HG03064 (cell line): ENCODE measurements around the gene RUNX1.

Experiments
- ATAC-seq: cut with Tn5 transposase; IDR thresholded peaks from one replicate; pipeline ENCODE4 v1.9.1; 2021; ENCODE audit warnings: low read depth; ENCODE audit not compliant: unreplicated experiment

The RUNX1 gene

DNA sequence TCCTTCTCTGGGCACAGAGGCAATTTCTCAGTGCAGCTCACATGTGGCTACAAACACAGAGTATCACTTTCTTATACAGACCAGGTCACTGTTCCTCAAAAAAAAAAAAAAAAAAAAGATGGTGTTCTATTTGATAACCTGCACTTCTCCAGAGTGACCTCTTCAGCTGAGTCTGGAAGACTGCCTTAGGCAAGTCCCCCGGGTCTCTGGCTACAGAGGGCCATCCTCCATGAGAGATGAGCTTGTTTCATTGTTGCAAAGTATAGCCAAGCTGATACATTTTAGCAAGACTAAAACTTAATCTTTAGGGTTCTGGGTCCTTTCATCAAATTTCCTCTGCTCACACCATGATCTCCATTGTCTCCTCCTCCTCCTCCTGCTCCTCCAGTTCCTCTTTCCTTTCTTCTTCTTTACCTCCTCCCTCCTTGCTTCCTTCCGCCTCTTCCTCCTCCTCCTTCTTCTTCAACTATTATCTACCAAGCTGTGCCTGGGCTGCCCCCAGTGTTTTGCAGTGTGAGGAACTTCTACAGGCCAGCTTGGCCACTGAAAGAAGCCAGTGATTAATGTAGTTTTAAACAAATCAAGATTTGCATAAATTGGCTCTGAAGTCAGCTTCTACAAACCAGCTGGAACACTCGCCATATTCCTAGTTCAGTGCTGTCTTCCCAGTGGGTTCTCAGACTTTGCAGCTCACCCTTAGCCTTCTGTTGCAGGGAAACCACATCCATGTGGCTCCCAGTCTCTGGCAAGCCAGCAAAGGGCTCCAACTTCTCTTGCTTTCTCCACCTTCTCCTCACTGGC, 139.4 kb downstream of the RUNX1 start:
- ATAC-seq: no peak

DNA sequence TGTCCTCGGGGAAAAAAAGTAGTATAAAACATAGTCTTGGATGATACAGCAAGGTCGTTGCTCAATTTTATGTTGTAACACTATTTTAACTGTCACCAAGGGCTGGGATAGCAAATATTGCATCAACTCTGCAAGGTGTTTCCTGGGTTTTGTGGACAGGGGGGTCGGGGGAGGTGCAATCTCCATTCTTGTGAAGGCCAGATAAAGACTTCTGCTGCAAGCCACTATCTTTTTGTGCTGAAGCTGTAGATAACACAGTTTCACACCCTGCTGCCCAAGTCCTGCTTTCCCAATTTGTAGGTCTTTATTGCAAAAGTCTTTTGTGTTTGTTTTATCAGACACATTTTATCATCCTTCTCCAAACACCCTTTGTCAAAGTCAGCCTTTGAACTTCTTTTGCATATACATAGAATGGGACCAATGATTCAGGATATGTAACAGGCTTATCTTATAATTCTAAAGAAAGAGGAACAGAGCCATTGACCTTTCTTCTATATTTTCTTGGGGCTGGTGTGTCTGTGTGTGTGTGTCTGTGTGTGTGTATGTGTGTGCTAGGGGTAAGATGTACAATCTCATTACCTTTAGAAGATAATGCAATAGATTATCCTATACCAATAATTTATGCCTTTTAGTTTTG, 140.6 kb downstream of the RUNX1 start:
- ATAC-seq: no peak

DNA sequence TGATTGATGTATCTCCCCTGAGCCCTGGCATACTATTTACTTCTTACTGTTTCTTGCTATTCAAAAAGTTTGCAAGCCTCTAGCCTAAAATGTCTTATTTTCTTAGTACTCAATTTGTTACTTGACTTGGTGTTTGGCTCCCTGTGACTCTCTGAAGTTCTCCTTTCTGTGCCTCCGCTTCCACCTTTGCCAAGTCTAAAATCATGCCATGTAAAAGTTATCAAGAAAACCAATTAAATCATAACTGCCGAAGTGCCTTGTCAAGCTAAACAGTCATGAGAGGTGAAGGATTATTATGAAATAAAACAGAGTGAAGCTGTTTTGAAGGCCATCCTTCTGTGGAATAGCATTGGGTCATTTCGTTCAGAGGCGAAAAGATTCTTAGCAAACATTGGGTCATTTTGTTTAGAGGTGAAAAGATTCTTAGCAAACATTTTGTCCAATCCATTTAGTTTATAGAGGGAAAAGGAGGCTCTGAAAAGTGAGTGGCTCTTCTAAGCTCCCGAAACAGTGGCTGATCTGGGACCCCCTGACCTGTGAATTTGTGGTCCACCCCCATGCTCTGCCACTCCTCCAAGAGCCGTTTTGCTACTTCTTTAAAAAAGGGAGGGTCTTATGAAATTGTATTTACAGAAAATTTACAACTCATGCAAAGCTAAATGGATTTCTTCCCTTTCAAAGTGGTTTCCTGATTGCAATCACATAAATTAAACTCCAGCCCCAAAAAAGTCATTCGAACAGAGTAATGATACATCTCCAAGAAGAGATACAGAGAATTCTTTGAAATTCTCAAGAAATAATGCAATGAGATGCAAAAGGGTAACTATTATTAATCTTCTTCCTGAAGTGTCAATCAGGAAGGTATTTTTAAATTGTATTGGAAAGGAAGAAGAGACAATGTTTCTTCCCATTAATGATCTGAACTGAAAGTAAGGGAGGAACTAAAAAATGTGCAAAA, 141.4 kb downstream of the RUNX1 start:
- no peak for ATAC-seq

DNA sequence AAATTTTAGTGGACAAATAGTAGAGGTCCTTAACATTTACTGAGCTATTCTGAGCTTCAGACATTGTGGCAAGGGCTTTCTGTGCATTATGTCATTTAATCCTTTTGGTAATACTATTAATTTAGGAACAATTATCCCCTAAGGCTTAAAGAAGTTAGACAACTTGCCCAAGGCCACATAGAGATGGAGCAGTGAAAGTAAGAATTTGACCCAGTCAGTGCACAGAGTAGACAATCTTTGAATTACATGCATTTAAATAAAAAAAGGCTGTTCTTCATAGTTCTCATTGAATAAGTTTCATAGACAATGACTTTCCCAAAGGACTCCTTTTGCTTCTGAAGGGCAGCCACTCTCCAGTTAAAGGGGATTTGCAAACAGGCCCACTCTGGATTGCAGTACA, 142.7 kb downstream of the RUNX1 start:
- ATAC-seq: no peak

DNA sequence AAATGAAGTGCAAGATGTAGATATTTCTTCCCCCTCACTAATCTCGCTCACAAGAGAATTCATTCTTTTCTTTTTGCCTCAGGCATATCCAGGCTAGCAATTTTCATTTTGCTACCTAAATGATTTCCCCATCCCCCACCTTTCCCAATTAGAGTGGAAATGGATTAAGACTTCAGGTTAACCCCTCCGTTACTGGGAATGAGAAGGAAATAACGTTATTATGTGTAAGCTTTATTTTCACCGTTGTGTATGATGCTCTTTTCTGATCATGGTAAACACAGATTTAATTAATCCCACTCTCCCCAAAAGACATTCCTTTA, 143.9 kb downstream of the RUNX1 start:
- no peak for ATAC-seq

DNA sequence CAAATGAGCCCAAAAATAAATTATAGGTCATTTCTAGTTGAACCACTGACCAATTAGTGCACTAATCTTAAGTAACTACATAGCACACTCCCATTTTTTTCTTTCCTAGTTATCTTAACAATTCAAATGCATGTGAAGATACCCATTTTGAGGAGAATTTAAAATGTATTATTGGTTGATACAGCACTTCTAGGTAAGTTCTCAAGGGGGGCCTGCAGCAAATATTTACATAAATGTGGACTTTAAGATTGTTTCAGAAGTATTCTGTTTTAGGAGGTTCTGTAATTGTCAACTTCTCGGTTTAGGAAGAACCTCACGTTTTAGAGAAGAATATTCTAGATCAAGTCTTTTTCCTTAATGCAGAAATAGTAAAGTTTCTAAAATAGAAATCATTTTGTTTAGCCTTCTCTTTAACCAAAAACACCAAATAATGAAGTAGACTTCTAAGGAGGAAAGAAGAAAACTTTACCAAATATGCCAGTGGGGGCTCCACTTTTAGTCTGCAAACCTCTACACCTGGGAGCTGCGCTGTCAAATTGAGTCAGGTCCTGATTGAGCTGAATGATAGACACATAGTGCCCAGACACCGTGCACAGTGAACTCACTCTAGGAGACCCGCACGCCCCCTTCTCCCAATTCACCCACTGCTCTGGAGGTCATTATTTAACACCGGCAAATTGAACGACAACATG, 144.4 kb downstream of the RUNX1 start:
- no peak for ATAC-seq

DNA sequence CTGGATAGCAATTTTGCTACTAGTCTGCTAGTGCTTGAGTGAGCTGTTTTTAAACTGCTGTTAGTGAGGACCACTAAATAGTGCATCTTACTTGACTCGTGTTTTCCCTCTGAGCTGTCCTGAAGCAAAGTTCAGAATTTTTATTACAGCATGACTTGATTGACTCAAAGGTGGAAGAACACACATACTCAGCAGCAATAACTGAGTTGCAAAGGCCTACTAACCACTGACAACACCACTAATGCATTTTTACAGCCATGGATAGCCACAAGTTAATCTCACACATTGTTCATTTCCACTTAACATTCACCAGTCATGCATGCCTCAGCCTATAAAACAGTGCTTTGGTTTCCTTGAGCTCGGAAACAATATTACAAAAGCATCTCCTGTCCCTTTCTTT, 148.7 kb downstream of the RUNX1 start:
- no peak for ATAC-seq

DNA sequence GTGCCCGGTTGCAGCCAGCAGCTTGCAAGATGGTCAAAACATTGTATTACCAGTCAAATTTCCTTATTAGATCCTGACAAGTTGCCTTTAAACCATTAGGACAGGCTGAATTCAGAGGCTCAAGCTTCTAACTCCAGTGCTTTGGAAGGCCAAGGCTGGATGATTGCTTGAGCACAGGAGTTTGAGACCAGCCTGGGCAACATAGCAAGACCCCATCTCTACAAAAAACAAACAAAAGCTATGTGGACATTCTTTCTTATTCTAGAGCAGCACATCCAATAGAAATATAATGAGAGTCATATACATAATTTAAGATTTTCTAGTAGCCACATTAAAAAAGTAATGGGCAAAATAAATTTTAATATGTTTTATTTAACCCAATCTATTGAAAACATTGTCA, 149.3 kb downstream of the RUNX1 start:
- no peak for ATAC-seq

DNA sequence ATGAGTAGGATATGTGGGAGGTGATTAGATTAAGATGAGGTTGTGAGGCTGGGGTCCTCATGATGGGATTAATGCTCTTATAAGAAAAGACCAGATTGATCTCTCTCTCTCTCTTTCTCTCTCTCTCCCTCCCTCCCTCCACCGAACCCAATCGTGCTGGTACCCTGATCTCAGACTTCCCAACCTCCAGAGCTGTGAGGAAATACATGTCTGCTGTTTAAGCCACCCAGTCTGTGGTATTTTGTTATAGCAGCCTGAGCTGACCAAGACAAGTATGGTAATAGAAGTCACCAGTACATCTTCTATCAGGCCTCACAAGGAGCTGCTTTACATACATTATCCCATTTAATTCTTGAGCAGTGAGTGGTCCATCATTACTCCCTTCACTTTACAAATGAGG, 149.8 kb downstream of the RUNX1 start:
- no peak for ATAC-seq

DNA sequence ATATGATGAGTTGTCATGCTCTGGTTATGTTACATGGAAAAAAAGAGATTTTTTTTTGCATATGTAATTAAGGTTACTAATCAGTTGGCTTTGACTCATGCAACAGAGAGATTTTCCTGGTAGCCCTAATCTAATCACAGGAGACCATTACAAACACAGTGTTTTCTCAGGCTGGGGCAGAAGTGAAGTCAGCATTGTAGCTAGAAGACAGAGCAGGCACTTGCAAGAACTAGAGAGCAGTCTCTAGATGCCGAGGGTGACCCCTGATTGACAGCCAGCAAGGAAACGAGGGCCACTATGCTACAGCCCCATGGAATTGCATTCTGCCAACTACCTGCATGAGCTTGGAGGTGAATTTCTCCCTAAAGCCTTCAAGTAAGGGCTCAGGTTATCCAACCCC, 151.3 kb downstream of the RUNX1 start:
- no peak for ATAC-seq

DNA sequence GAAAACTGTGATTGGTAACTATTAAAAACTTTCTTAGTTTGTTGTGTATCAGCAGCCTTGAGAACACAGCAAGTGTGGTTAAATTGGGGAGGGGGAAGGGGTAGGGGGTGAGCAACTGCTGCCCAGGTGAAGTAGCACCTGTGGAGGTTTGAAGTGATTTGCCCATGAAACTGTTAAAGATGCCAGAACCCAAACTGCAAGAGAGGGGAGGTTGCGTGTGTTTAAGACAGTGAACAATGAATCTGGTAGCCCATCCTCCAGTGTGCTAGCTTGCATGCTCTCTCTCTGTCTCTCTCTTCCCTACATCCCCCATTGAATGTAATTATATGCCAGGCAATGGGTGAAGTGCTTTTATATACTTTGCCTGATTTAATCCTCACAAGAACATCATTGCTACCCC, 154.7 kb downstream of the RUNX1 start:
- no peak for ATAC-seq

DNA sequence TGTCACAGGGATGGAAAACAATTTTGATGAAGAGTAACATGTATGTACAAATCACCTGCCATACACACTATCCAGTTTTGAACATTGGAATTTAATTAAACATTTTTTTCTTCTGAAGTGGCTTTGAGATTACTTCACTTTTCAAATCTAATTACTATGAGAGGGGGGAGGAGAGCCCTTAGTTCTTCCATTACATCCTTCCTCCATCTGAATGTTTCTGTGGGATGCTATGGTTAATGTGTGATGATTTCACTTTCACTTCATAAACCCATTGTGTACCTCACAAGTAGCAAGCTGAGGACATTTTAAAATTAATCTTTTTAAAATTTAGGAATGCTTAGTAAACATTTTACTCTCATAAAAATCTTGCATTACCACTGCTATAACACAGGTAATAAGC, 156.9 kb downstream of the RUNX1 start:
- ATAC-seq: no peak

DNA sequence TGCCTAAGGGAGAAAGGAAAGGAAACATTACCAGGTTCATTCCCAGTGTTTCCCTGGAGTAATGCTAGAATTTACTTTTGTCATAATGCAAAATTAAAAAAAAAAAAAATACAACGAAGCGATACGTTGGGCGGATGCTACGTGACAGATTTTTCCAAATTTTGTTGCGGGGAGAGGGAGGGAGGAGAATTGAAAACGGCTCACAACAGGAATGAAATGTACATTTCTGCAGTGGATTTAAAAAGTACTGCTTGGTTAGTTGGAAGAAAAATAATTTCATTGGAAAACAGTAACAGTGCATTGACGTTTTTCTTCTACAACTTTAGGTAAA, 157.5 kb downstream of the RUNX1 start:
- ATAC-seq: no peak

DNA sequence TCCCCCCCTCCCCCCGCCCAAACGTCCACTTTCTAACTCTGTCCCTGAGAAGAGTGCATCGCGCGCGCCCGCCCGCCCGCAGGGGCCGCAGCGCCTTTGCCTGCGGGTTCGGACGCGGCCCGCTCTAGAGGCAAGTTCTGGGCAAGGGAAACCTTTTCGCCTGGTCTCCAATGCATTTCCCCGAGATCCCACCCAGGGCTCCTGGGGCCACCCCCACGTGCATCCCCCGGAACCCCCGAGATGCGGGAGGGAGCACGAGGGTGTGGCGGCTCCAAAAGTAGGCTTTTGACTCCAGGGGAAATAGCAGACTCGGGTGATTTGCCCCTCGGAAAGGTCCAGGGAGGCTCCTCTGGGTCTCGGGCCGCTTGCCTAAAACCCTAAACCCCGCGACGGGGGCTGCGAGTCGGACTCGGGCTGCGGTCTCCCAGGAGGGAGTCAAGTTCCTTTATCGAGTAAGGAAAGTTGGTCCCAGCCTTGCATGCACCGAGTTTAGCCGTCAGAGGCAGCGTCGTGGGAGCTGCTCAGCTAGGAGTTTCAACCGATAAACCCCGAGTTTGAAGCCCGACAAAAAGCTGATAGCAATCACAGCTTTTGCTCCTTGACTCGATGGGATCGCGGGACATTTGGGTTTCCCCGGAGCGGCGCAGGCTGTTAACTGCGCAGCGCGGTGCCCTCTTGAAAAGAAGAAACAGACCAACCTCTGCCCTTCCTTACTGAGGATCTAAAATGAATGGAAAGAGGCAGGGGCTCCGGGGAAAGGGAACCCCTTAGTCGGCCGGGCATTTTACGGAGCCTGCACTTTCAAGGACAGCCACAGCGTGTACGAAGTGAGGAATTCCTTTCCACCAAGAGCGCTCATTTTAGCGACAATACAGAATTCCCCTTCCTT, 158.1 kb downstream of the RUNX1 start:
- no peak for ATAC-seq

DNA sequence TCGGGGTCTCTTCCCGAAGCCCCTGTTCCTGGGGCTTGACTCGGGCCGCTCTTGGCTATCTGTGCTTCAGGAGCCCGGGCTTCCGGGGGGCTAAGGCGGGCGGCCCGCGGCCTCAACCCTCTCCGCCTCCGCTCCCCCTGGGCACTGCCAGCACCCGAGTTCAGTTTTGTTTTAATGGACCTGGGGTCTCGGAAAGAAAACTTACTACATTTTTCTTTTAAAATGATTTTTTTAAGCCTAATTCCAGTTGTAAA, 158.7 kb downstream of the RUNX1 start:
- no peak for ATAC-seq

DNA sequence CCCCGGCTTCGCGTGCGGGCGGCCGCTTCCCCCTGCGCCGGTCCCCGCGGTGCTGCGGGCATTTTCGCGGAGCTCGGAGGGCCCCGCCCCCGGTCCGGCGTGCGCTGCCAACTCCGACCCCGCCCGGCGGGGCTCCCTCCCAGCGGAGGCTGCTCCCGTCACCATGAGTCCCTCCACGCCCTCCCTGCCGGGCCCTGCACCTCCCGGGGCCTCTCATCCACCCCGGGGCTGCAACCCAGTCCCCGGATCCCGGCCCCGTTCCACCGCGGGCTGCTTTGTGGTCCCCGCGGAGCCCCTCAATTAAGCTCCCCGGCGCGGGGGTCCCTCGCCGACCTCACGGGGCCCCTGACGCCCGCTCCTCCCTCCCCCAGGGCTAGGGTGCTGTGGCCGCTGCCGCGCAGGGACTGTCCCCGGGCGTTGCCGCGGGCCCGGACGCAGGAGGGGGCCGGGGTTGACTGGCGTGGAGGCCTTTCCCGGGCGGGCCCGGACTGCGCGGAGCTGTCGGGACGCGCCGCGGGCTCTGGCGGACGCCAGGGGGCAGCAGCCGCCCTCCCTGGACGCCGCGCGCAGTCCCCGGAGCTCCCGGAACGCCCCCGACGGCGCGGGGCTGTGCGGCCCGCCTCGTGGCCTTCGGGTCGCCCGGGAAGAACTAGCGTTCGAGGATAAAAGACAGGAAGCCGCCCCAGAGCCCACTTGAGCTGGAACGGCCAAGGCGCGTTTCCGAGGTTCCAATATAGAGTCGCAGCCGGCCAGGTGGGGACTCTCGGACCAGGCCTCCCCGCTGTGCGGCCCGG, 159.2 kb downstream of the RUNX1 start:
- peak; percentile 42 for ATAC-seq

DNA sequence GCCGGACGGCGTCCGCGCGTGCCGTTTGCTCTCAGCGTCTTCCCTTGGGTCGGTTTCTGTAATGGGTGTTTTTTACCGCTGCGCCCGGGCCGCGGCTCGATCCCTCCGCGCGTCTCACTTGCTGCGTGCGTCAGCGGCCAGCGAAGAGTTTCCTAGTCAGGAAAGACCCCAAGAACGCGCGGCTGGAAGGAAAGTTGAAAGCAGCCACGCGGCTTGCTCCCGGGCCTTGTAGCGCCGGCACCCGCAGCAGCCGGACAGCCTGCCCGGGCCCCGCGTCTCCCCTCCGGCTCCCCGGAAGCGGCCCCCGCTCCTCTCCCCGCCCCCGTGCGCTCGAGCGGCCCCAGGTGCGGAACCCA, 159.8 kb downstream of the RUNX1 start:
- ATAC-seq: peak; percentile 21

DNA sequence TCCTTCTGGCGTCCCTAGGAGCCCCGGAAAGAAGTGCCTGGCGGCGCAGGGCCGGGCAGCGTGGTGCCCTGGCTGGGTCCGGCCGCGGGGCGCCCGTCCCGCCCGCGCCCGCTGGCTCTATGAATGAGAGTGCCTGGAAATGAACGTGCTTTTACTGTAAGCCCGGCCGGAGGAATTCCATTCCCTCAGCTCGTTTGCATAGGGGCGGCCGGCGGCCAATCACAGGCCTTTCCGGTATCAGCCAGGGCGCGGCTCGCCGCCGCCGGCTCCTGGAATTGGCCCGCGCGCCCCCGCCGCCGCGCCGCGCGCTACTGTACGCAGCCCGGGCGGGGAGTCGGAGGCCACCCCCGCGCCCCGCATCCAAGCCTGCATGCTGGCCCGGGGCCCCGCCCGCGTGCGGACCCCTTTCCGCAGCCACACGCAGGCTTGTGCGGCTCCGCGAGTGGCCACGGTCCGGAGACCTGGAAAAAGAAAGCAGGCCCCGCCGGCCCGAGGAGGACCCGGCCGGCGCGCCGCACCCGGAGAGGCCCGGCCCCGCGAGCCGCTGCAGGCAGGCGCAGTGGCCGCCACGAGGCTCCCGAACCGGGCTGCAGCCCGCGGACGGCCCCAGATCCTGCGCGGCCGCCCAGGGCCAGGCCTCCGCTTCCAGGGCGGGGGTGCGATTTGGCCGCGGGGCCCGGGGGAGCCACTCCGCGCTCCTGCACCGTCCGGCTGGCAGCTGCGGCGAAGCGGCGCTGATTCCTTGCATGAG, 160.4 kb downstream of the RUNX1 start:
- ATAC-seq: peak; percentile 52
